Right ventricle myocardium superior (tissue), 1 donor: ENCODE results near the gene MPO. TPM values are rescaled to one million over a fixed set of nuclear protein-coding genes. Genes with fewer than 3 reads are reported as not detected.

Experiments used
- ATAC-seq: fragments of 200-7000 bp; cut with Tn5 transposase; one replicate; pipeline ENCODE4 v1.9.1; 2020; ENCODE audit warnings: mild to moderate bottlenecking; ENCODE audit not compliant: poor library complexity
- DNase-seq: peaks from one replicate; pipeline ENCODE4 v3.0.0-alpha.2; 2020
- intact Hi-C: fragments of 100-400 bp; cut with DNase I; formaldehyde crosslinking; loops from one replicate; pipeline ENCODE4 v1.11.2; 2022
- total RNA-seq: library from RNA; stranded (reverse); fragmentation: NEBNext Ultra II Directional; extraction: Animal tissue kit (Norgen Biotek cat#: 25700); gene quantifications from one replicate; pipeline ENCODE4 v1.2.1, GENCODE V29; 2021
- donor health status: DM: no; HTN: yes; CAD: no; lungs with severe emphysema.

MPO gene
- total RNA-seq, 1 donor from 2014 or later = 0.05 TPM

GRCh38 chr17:58248955-58249269 is 31.8 kb downstream of the MPO start:
- intact Hi-C loops = loop anchor here (10.0 kb wide), 1 partner anchor 196 kb away; no protein-coding TSS in a partner anchor
- DNase-seq (no peak), ATAC-seq (no peak)

- DNase-seq = no peak
- intact Hi-C loops = loop anchor here (10.0 kb wide), 1 partner anchor 197 kb away; no protein-coding TSS in a partner anchor
- ATAC-seq = no peak
Observed at GRCh38 chr17:58247511-58248363, 33.0 kb downstream of the MPO start.

GRCh38 chr17:58246781-58247180 is 34.0 kb downstream of the MPO start:
- DNase-seq = no peak
- intact Hi-C loops = loop anchor here (10.0 kb wide), 1 partner anchor 198 kb away; no protein-coding TSS in a partner anchor
- ATAC-seq = no peak

- ATAC-seq (no peak), DNase-seq (no peak)
- intact Hi-C loops = loop anchor here (10.0 kb wide), 1 partner anchor 199 kb away; no protein-coding TSS in a partner anchor
Observed at GRCh38 chr17:58246104-58246740, 34.5 kb downstream of the MPO start.

GRCh38 chr17:58245428-58246103 is 35.2 kb downstream of the MPO start:
- DNase-seq (no peak), ATAC-seq (no peak)
- intact Hi-C loops = loop anchor here (10.0 kb wide), 1 partner anchor 199 kb away; no protein-coding TSS in a partner anchor

GRCh38 chr17:58244963-58245362 is 35.8 kb downstream of the MPO start:
- ATAC-seq (no peak), DNase-seq (no peak)
- intact Hi-C loops = loop anchor here (10.0 kb wide), 1 partner anchor 200 kb away; no protein-coding TSS in a partner anchor

- DNase-seq (no peak), ATAC-seq (no peak)
- intact Hi-C loops = loop anchor here (10.0 kb wide), 1 partner anchor 203 kb away; no protein-coding TSS in a partner anchor
Observed at GRCh38 chr17:58242171-58242784, 38.5 kb downstream of the MPO start.

- intact Hi-C loops = loop anchor here (10.0 kb wide), 1 partner anchor 205 kb away; no protein-coding TSS in a partner anchor
Observed at GRCh38 chr17:58239987-58240386, 40.7 kb downstream of the MPO start.

GRCh38 chr17:58238147-58238634 is 42.5 kb downstream of the MPO start, which contains the start of gene LPO:
Gene LPO (plus strand): TSS chr17:58238584. CDS start chr17:58242980, 4,396 bp downstream.
- DNase-seq = no peak
- intact Hi-C loops = no loop called here

More at GRCh38 chr17:58239987-58240386, 40.7 kb downstream of the MPO start:
- no peak for ATAC-seq
- DNase-seq = no peak

GRCh38 chr17:58236394-58236793 is 44.3 kb downstream of the MPO start:
- intact Hi-C loops = no loop called here
- DNase-seq = no peak
- ATAC-seq = no peak

More at GRCh38 chr17:58238147-58238634, 42.5 kb downstream of the MPO start, which contains the start of gene LPO:
- no peak for ATAC-seq

GRCh38 chr17:58235821-58236220 is 44.9 kb downstream of the MPO start:
- intact Hi-C loops = no loop called here
- DNase-seq (no peak), ATAC-seq (no peak)

- intact Hi-C loops = no loop called here
- DNase-seq (no peak), ATAC-seq (no peak)
Observed at GRCh38 chr17:58234512-58234911, 46.2 kb downstream of the MPO start.

GRCh38 chr17:58233543-58233942 is 47.2 kb downstream of the MPO start:
- DNase-seq (no peak), ATAC-seq (no peak)
- intact Hi-C loops = no loop called here

- intact Hi-C loops = no loop called here
- ATAC-seq = no peak
Observed at GRCh38 chr17:58232707-58233156, 48.0 kb downstream of the MPO start.

GRCh38 chr17:58231641-58232040 is 49.1 kb downstream of the MPO start:
- ATAC-seq (no peak), DNase-seq (no peak)
- intact Hi-C loops = no loop called here

More at GRCh38 chr17:58232707-58233156, 48.0 kb downstream of the MPO start:
- no peak for DNase-seq

- intact Hi-C loops = no loop called here
- no peak for ATAC-seq
- DNase-seq = no peak
Observed at GRCh38 chr17:58229881-58230280, 50.9 kb downstream of the MPO start.

- intact Hi-C loops = no loop called here
- DNase-seq (no peak), ATAC-seq (no peak)
Observed at GRCh38 chr17:58229384-58229783, 51.4 kb downstream of the MPO start.

- no peak for ATAC-seq
- intact Hi-C loops = no loop called here
- no peak for DNase-seq
Observed at GRCh38 chr17:58228679-58229078, 52.1 kb downstream of the MPO start.
